Subcutaneous adipose tissue (tissue), 4 donors: ENCODE data around the gene NRAS. TPM values are rescaled to one million over a fixed set of nuclear protein-coding genes. Genes with fewer than 3 reads are reported as not detected.

ENCODE experiments used
- CTCF ChIP-seq: fragments of 450-650 bp; IDR thresholded peaks from one replicate; pipeline ENCODE4 v1.5.1; 2016; ENCODE audit warnings: low read depth, mild to moderate bottlenecking, control low read depth, antibody characterized with exemption, moderate library complexity
- small RNA-seq: library from RNA; depleted of rRNA; stranded (forward); fragments of <200 nt; gene quantifications from one replicate; pipeline ENCODE3, GENCODE V24; 2016
- total RNA-seq, 4 donors: library from RNA; depleted of rRNA; stranded (reverse); fragments of >200 nt; gene quantifications; one replicate each; pipeline ENCODE4 v1.1.0, GENCODE V29; 2016

NRAS gene
- total RNA-seq, 4 donors from 2014 or later = 23.5 to 38.8 (median 31.1) TPM

GRCh38 chr1:114668373-114668772 is 48.2 kb downstream of the NRAS start:
- no peak for TF ChIP-seq CTCF

- TF ChIP-seq CTCF = no peak
Measured at GRCh38 chr1:114666954-114667353, 49.6 kb downstream of the NRAS start.

- TF ChIP-seq CTCF = no peak
Measured at GRCh38 chr1:114660238-114660637, 56.3 kb downstream of the NRAS start.

Small RNA genes within 50 kb of the gene (small RNA-seq; reads per million reads assigned to genes)
- not detected for gene RN7SL432P
- not detected for gene RNY1P13

Other genes with a start within 250 kb of the NRAS start
- gene TRIM33, start 205.6 kb downstream of the NRAS start, total RNA-seq = 10 to 100 TPM; 36.2 to 44.3 (median 38.7) TPM
- gene BCAS2, start 135.2 kb downstream of the NRAS start, total RNA-seq = 10 to 100 TPM; 20.7 to 50.4 (median 30.3) TPM
- 1 to 10 TPM; 2.3 to 3.7 (median 2.8) TPM for gene DENND2C, start 46.7 kb downstream of the NRAS start, total RNA-seq
- under 1 TPM in 1 of 4 donors, not detected in 3; 0.51 TPM for gene AMPD1, start 21.2 kb downstream of the NRAS start, total RNA-seq
- gene CSDE1, start 41.2 kb upstream of the NRAS start, total RNA-seq = 1,000 to 10,000 TPM; 1,034 to 3,143 (median 1,944) TPM
- gene SIKE1, start 63.9 kb upstream of the NRAS start, total RNA-seq = 10 to 100 TPM; 32.8 to 49.0 (median 35.1) TPM
- gene SYCP1, start 138.1 kb upstream of the NRAS start, total RNA-seq = under 1 TPM in 2 of 4 donors, not detected in 2; 0.33 to 0.44 TPM